ENCODE measurements around the gene XRCC4.

DNA sequence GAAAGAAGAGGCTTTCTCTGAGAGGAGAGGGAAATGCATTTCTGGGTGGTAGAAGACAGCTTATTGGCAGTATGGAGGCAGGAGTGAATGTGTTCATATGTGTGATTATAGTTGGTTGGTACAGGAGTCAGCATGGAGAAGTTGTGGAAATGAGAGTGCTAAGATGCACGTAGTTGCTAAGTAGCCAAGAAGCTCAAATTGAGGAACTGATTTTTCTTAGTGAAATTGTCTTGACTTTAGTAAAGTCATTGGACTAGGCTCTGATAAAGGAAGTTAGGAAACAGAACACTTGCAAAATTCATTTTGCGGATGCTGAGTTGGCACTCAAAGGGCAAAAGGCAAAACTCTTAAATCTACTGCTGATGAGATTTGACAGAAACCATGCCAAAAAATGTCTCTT, 235.3 kb downstream of the XRCC4 start:
- TF ChIP-seq, protein P1, sequence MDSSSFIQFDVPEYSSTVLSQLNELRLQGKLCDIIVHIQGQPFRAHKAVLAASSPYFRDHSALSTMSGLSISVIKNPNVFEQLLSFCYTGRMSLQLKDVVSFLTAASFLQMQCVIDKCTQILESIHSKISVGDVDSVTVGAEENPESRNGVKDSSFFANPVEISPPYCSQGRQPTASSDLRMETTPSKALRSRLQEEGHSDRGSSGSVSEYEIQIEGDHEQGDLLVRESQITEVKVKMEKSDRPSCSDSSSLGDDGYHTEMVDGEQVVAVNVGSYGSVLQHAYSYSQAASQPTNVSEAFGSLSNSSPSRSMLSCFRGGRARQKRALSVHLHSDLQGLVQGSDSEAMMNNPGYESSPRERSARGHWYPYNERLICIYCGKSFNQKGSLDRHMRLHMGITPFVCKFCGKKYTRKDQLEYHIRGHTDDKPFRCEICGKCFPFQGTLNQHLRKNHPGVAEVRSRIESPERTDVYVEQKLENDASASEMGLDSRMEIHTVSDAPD (CRISPR knock-in tag; IDR thresholded peaks at IDR 0.05), result no peak
- TF ChIP-seq SRF (IDR thresholded peaks at IDR 0.05; ENCODE audit: low read depth, low read length) (no peak), ZFP82 (CRISPR knock-in tag; IDR thresholded peaks at IDR 0.05; ENCODE audit: borderline replicate concordance) (no peak), HDAC2 (CRISPR knock-in tag; IDR thresholded peaks at IDR 0.05) (no peak), RBFOX2 (IDR thresholded peaks at IDR 0.05; ENCODE audit: low read depth, low read length) (no peak), EP300 (IDR thresholded peaks at IDR 0.05; ENCODE audit: low read depth in 2 of 2, low read length in 2 of 2) (no peak), EP300 (CRISPR knock-in tag; IDR thresholded peaks at IDR 0.05; ENCODE audit: borderline replicate concordance) (no peak)
